ENCODE measurements around the gene HSF4.

HSF4 gene

GRCh38 chr16:67186550-67186950, 22.0 kb downstream of the HSF4 start:
- no peak for FAIRE-seq

GRCh38 chr16:67187175-67187890, 22.8 kb downstream of the HSF4 start:
- FAIRE-seq = no peak

- FAIRE-seq = no peak
Measured at GRCh38 chr16:67188323-67188722, 23.8 kb downstream of the HSF4 start.

GRCh38 chr16:67188798-67189197, 24.3 kb downstream of the HSF4 start:
- no peak for FAIRE-seq

- FAIRE-seq = no peak
Measured at GRCh38 chr16:67190041-67190440, 25.5 kb downstream of the HSF4 start, which contains the start of gene EXOC3L1. Gene EXOC3L1, minus strand, starts transcription at chr16:67190136. Its CDS starts 460 bp downstream, at chr16:67189676.

GRCh38 chr16:67190448-67191399, 26.2 kb downstream of the HSF4 start:
- no peak for FAIRE-seq

GRCh38 chr16:67191411-67191994, 27.0 kb downstream of the HSF4 start:
- FAIRE-seq = no peak

- peak; percentile 77 for FAIRE-seq
Measured at GRCh38 chr16:67191995-67192681, 27.6 kb downstream of the HSF4 start, which contains the start of gene E2F4. Gene E2F4, plus strand, starts transcription at chr16:67192155. Its CDS starts 73 bp downstream, at chr16:67192228.

- FAIRE-seq = no peak
Measured at GRCh38 chr16:67192781-67193361, 28.3 kb downstream of the HSF4 start.

- no peak for FAIRE-seq
Measured at GRCh38 chr16:67193536-67193935, 29.0 kb downstream of the HSF4 start.

GRCh38 chr16:67194260-67194659, 29.7 kb downstream of the HSF4 start:
- no peak for FAIRE-seq

- FAIRE-seq = no peak
Measured at GRCh38 chr16:67195676-67196075, 31.1 kb downstream of the HSF4 start.

GRCh38 chr16:67196881-67197280, 32.3 kb downstream of the HSF4 start:
- no peak for FAIRE-seq

- no peak for FAIRE-seq
Measured at GRCh38 chr16:67197704-67198103, 33.2 kb downstream of the HSF4 start.

- FAIRE-seq = no peak
Measured at GRCh38 chr16:67198238-67198734, 33.7 kb downstream of the HSF4 start.

GRCh38 chr16:67199011-67199807, 34.7 kb downstream of the HSF4 start, which contains the start of gene ELMO3:
Gene ELMO3, plus strand, starts transcription at chr16:67199131. Its CDS starts 196 bp downstream, at chr16:67199327.
- FAIRE-seq = no peak

- no peak for FAIRE-seq
Measured at GRCh38 chr16:67199808-67200198, 35.3 kb downstream of the HSF4 start.

- no peak for FAIRE-seq
Measured at GRCh38 chr16:67200491-67200890, 35.9 kb downstream of the HSF4 start.

GRCh38 chr16:67201411-67202345, 37.1 kb downstream of the HSF4 start:
- no peak for FAIRE-seq

- FAIRE-seq = no peak
Measured at GRCh38 chr16:67202426-67202825, 37.9 kb downstream of the HSF4 start.
